HPDE6-E6E7 (cell line): Measurements from ENCODE around the gene POLR2A.
"Not testable (repeated sequence)": the region's sequence is repeated elsewhere in the genome, so short reads cannot be mapped to it uniquely, and the experiment has no call there.

Experiments used
- DNase-seq: peaks from one replicate; pipeline ENCODE4 v3.0.0; 2011; ENCODE audit warnings: missing footprints; ENCODE audit errors: extremely low spot score

POLR2A gene

DNA sequence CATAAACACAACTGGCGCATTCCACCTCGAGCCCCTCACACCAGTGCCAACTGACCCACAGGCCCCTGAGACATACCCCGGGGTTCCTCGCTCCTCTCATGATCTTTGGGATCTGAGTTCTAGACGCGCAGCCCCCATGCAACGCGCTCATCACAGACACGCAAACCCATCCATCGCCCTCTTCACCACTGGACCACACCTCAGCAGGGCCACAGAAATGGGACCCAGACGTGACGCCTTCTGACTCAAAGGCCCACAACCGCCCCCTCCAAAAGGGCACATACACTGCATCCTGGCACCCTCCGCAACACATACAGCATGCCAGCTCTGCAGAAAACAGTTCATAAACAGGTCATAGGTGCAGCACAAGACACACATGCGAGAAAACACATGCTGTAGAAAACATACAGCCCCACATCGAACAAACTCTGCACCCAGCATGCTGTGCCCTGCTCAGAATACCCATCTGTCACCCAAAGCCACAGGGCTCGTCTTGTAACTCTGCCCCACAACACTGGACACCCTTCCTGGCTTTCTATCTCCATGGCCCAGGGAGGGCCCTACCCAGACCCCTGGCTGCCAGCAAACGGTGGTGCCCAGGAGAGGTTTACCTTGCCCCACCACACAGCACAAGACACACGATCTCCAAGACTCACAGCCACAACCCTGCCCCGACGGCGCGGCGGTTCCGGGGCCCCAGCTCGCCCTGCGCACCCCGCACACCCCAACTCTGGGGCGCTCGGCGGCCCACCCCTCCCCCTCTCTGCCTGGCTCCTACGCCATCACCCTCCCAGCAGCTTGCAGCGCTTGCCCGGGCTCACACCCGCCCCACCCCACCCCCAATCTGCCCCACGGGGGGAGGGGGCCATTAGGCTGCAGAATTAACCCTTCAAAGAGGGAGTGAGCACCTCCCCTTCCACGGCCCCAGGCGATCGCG lies 5.6 kb upstream of the POLR2A start:
- peak; percentile 38 for DNase-seq

DNA sequence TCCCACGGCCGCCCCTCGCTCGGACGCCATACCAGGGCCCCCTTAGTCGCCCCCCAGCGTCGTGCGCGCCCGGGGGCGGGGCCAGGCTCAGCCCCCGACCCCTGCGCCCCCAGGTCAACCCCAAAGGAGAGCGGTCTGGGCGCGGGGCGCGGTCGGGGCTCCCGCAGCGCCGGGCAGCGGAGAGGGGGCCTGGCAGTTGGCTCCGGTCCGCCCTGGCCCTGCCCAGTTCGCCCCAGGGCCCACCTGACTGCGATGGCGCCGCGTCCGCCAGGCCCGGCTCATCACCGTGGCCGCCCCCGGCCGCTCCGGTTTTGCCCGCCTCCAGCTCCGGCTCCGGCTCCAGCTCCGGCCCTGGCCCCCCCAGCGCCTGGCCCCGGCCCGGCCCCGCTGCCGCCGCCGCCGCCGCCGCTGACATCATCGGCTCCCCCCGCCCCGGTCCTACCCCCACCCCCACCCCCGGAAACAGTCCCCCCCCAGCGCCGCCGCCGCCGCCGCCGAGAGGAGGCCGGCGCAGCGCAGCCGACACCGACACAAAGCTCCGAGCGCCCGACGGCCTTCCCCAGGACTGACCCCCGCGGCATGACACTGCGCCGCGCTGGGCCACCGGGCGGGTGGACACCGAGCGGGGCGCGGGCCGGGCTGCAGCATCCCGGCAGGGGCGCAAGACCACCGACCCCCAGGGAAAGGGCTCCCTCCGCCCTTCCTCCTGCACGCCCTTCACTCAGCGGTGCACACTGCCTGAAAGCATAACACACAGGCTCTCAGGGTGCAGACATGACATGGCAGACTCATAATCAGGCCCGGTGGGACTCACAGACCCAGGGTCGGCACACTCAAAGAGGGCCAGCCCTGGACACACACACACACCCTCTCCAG lies 4.7 kb upstream of the POLR2A start, which contains the start of gene ZBTB4:
Gene ZBTB4 (minus strand): TSS at position 419 of the 876 bp plus-strand sequence. CDS start 12,830 bp downstream, outside the sequence.
- no peak for DNase-seq

DNA sequence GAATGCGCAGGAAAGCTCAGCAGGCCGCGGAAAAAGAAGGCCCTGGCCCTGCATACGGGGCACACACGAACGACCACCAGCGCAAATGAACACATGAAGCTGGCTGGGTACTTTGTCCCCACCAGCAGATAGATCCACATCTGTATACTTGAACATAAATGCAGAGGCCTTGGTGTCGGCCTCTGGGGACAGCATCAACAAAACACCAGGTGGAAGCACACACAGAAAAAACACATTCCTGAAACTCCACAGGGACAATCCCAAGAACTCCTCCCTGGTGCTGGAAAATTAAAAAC lies 4.1 kb upstream of the POLR2A start:
- no peak for DNase-seq

DNA sequence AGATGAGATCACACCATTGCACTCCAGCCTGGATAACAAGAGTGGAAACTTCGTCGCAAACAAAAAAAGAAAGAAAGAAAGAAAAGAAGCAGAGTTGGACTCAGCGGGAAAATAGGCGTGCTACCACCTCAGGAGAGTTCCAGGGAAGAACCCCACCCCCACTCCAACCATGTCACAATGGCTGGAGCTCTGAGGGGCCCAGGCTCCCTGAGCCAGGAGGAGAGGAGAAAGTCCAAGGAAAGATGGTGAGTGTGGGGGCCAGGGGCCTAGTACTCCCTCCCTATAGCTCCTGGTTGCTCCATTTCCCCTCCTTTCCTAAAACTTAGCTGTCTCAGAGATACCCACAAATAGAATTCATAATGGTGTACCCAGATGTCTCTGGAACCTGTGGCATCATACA lies 2.9 kb upstream of the POLR2A start, which contains the start of gene SLC35G6:
Gene SLC35G6 (plus strand): TSS at position 172 of the 400 bp plus-strand sequence. CDS start 71 bp downstream, at position 243.
- DNase-seq: not testable (repeated sequence)

DNA sequence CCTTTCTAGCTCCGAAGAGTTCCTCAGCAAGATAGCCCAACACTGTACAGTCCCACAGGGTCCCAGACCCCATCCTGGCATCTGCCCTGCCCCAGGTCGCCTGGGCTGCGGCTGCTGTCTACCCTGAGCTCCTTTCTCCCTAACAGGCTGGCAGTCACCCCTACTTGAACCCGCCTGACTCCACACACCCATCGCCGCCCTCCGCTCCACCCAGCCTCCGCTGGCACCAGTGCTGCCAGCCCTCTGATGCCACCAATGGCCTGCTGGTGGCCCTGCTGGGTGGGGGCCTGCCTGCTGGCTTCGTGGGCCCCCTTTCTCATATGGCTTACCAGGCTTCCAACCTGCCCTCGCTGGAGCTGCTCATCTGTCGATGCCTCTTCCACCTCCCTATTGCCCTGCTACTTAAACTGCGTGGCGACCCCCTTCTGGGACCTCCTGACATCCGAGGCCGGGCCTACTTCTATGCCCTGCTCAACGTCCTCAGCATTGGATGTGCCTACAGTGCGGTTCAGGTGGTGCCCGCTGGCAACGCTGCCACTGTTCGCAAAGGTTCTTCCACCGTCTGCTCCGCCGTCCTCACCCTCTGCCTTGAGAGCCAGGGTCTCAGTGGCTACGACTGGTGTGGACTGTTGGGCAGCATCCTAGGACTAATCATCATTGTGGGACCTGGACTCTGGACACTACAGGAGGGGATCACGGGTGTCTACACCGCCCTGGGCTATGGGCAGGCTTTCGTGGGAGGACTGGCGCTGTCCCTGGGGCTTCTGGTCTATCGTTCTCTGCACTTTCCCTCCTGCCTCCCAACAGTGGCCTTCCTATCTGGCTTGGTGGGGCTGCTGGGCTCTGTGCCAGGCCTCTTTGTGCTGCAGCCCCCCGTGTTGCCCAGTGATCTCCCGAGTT lies 2.1 kb upstream of the POLR2A start:
- DNase-seq: not testable (repeated sequence)

DNA sequence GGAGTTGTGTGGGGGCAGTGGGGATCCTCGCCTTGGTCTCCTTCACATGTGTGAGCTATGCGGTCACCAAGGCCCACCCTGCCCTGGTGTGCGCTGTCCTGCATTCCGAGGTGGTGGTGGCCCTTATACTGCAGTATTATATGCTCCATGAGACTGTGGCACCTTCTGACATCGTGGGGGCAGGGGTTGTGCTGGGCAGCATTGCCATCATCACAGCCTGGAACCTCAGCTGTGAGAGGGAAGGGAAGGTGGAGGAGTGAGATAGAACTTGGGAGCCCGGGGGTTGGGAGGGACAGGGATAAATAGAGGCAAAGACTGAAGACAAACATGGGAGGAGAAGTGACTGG lies 1.5 kb upstream of the POLR2A start:
- DNase-seq: not testable (repeated sequence)

DNA sequence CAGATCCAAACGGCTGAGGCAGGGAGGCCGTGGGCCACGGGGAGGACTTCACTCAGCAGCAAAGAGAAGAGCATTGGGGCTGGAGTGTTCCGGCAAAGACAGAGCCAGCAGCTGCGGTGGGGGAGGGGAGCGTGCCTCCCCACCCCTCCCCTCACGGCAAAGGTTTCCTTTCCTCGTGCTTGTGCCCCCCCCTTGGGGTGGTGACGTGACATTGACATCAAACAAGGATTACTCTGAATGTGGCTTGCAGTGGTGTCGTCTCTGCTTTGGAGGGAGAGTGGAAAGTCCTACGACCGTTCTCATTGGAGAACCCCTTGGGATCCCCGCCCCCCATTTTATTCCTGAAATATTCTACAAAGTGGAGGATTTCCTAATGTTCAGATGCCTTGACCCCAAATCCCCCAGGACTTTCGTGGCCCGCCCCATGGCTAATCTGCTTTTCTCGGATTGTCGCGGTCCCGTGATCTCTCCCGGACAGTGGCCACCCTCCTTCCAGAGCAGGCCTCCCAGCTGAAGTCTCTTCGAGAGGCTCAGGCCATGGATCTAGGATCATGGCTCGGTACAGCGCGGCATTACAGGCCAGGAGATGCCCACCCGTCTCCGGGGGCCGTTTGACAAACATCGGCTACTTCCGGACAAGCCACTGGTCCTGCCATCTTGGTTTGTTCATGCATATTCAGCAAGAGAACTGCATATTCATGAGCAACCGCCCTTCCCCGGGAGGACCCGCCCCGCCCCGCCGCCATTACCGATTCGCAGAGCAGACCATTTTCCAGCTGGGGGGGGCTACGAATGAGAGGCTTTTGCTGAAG lies 705 bp upstream of the POLR2A start:
- DNase-seq: peak; percentile 76

DNA sequence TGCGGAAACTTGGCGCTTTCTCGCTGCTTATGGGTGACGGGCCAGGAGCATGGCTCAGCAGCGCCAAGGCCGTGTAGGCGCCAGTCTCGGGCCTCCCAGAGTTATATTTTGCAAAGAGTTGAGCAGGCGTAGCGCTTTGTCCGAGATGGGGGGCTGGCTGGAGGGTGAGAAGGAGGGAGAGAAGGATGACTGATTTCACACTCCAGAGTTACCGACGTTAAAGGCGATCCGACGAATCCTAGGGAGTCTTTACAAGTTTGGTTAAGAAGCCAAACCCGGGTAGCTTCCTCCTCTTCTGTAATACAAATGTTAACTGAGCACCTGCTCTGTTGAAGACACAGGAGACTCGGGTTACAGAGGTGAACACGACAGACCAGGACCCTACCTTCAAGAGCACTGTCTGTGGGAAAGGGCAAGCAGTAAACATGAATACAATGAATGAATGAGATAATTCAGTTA lies 782 bp downstream of the POLR2A start:
- no peak for DNase-seq

DNA sequence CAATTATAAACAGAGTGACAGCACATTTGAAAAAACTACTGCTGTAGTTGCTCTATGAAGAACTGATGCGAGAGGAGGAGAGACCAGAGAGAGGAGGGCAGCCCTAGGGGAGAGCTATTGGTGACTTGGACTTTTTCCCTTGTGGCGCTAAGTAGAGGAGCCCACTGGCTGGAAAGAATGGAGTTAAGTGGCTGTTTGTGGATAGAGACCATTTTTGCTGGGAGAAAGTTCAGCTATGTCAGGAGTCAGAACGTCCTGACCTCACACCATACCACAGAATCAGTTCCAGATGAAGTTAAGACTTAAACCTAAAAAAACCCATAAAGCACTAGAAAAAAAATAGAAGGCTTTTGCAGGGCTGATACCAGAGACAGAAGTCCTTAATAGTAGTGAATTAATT lies 2.0 kb downstream of the POLR2A start:
- DNase-seq: no peak

DNA sequence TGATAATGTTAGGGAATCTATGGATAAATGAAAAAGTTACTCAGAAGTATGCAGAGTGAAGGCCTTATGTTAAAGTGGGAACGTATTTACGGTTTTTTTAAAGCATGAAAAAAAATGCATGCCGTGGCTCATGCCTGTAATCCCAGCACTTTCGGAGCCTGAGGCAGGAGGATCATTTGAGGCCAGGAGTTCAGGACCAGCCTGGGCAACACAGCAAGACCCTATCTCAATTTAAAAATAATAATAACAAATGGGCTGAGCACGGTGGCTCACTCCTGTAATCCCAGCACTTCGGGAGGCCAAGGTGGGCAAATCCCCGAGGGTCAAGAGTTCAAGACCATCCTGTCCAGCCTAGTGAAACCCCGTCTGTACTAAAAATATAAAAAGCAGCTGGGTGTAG lies 6.0 kb downstream of the POLR2A start:
- no peak for DNase-seq

DNA sequence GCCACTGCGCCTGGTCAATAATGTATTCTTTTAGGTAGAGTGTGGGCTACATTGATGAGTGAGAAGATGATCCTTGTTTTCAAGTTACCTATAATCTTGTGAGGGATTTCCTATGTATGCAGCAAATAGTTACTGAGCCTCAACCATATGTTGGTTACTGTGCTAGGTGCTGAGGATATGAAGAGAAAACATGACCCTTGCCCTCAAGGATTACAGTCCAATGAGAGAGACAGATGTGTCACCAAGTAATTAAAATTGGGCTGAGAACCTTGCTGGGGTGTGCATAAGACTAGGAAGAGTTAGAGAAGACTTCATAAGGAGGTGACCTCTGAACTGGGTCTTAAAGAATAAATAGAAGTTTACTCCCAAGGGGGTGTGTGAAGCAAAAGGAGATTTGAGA lies 7.4 kb downstream of the POLR2A start:
- no peak for DNase-seq

DNA sequence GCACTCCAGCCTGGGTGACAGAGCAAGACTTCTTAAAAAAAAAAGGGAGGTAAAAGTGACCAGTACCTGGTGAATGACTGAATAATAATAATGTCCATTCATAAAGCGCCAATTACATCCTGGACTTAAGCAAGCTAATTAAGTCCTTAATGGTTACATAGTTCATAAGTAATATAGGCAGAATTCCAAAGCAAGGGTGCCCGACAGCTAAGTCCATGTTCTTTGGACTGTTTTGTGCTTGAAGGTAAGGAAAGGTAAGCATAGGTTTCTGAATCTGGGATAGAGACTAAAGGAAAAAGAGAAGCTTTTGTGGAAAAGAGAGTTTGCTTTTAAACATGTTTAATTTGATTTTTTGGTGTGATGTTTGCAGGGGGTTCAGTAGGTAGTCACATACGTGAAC lies 9.8 kb downstream of the POLR2A start:
- DNase-seq: no peak

DNA sequence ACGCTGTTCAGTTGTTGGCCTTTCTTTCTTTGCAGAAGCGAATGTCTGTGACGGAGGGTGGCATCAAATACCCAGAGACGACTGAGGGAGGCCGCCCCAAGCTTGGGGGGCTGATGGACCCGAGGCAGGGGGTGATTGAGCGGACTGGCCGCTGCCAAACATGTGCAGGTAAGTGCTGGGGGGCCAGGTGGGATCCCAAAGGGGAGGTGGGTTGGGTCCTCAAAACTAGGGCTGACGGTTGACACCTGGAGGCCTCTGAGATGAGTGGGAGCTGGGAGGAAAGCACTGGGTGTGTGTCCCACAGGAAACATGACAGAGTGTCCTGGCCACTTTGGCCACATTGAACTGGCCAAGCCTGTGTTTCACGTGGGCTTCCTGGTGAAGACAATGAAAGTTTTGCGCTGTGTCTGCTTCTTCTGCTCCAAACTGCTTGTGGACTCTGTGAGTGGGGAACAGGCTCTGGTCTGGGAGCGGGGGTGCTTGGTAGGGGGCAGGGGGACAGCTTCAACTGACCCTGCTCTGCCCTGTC lies 11.8 kb downstream of the POLR2A start:
- no peak for DNase-seq

DNA sequence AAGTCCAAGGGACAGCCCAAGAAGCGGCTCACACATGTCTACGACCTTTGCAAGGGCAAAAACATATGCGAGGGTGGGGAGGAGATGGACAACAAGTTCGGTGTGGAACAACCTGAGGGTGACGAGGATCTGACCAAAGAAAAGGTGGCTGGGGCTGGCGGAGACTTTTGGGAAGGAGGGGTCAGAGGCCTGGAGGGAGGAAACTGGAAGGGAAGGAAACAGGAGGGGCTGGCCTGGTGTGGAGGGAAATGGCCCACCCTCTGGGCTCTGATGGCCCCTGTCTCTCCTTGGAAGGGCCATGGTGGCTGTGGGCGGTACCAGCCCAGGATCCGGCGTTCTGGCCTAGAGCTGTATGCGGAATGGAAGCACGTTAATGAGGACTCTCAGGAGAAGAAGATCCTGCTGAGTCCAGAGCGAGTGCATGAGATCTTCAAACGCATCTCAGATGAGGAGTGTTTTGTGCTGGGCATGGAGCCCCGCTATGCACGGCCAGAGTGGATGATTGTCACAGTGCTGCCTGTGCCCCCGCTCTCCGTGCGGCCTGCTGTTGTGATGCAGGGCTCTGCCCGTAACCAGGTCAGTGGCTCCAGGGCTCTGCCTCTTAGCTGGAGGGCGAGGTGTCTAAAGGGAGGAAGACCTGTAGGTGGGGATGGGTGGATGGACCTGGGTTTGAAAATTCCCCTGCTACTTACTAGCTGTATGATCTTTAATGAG lies 12.5 kb downstream of the POLR2A start:
- no peak for DNase-seq

DNA sequence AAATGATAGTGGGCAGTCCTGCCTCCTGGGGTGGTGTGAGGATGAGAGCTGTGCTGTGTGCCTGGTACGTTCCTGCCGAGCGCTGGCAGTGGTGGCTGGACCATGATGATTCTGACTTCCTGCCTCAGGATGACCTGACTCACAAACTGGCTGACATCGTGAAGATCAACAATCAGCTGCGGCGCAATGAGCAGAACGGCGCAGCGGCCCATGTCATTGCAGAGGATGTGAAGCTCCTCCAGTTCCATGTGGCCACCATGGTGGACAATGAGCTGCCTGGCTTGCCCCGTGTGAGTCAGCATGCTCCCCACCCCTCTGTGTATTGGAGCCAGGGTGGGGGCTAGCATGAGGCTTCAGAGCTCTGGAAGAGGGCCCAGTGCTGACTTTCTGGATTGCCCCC lies 13.1 kb downstream of the POLR2A start:
- DNase-seq: no peak

DNA sequence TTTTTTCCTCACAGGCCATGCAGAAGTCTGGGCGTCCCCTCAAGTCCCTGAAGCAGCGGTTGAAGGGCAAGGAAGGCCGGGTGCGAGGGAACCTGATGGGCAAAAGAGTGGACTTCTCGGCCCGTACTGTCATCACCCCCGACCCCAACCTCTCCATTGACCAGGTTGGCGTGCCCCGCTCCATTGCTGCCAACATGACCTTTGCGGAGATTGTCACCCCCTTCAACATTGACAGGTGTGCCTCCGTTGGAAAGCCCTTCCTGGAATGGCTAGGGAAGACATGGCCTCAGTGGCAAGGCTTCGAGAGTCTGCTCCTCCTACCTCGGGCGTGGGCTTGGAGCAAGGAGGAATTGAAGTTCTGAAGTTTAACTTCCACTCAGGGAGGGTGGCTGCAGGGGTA lies 13.5 kb downstream of the POLR2A start:
- no peak for DNase-seq

DNA sequence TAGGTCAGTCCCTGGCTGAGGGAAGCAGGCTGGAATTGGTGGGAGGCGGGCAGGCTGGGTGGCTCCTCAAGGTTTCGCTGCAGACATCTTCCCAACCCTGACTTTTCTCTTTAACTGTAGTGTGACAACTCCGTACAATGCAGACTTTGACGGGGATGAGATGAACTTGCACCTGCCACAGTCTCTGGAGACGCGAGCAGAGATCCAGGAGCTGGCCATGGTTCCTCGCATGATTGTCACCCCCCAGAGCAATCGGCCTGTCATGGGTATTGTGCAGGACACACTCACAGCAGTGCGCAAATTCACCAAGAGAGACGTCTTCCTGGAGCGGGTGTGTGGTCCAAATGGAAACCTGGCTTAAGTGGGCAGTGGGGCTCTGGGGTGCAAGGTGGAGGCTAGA lies 15.0 kb downstream of the POLR2A start:
- DNase-seq: no peak

DNA sequence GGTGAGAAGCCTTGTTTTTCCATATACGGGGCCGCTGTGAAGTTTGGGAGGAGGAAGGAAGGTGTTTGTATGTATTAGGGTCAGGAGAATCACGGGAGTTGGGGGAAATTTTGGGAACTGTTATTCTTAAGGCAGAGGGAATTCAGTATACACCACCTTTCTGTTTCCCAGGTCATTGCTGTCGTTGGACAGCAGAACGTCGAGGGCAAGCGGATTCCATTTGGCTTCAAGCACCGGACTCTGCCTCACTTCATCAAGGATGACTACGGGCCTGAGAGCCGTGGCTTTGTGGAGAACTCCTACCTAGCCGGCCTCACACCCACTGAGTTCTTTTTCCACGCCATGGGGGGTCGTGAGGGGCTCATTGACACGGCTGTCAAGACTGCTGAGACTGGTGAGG lies 17.6 kb downstream of the POLR2A start:
- DNase-seq: no peak

DNA sequence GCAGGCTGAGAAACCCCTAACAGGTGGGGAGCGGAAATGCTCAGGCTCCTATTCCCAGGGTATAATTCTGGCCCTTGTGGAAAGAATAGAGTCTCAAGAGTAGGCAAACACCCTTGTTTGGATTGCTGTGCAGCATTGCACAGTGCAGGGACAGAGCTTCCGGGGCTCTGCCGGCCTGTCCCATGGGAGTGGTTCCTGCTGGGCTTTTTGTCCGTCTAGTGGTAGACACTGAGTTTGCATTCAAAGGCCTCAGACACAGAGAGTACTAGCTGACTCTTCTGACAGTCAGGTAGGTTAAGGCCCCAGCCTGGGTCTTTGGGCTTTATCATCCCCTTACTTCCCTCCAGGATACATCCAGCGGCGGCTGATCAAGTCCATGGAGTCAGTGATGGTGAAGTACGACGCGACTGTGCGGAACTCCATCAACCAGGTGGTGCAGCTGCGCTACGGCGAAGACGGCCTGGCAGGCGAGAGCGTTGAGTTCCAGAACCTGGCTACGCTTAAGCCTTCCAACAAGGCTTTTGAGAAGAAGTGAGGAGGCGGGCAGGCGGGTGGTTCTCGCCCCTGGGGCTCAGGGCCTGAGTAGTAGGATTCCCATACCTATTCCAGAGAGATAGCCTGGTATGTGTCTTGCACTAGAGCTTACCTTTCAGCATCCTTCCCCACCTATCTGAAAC lies 18.1 kb downstream of the POLR2A start:
- DNase-seq: no peak
